ENCODE measurements around the gene MCM3AP. TPM values are rescaled to one million over a fixed set of nuclear protein-coding genes. Genes with fewer than 3 reads are reported as not detected.

The MCM3AP gene
- total and polyA plus RNA-seq, 9 of the 15 experiments (the other 6 are each of a cell fraction or from before 2014, with no cell fraction given), result 6.5 to 179 (median 69.6) TPM

- TF ChIP-seq YY1 (IDR thresholded peaks at IDR 0.05; ENCODE audit: borderline replicate concordance in 1 of 3, control insufficient read depth in 1 of 3, extremely low read depth in 1 of 3, insufficient read depth in 3 of 3, insufficient read length in 1 of 3, insufficient replicate concordance in 2 of 3, low read depth in 1 of 3, low read length in 2 of 3), result peak in 1 of 3 experiments; percentile 23
- TF ChIP-seq TEAD4 (IDR thresholded peaks at IDR 0.05; ENCODE audit: low read length), result peak; percentile 61
- TF ChIP-seq TEAD4 (CRISPR knock-in tag; IDR thresholded peaks at IDR 0.05; ENCODE audit: borderline replicate concordance), result no peak
- no peak for TF ChIP-seq ZNF143 (CRISPR knock-in tag; IDR thresholded peaks at IDR 0.05)
- no peak for TF ChIP-seq ELK3 (CRISPR knock-in tag; IDR thresholded peaks at IDR 0.05)
- TF ChIP-seq MNT (conservative IDR thresholded peaks at IDR 0.05), result peak in 1 of 2 experiments; percentile 39; a peak in 1 of 4 replicates
- no peak for TF ChIP-seq TAF9B (IDR thresholded peaks at IDR 0.05; ENCODE audit: partially characterized antibody)
- peak; percentile 44; the same call in 1 of the 2 replicates for TF ChIP-seq CREB3L1 (IDR thresholded peaks at IDR 0.05; ENCODE audit: borderline replicate concordance, low read depth)
- no peak for TF ChIP-seq BACH1 (tag; IDR thresholded peaks at IDR 0.05)
- no peak for TF ChIP-seq CHAMP1 (IDR thresholded peaks at IDR 0.05)
- no peak for TF ChIP-seq BRF1 (IDR thresholded peaks at IDR 0.05; ENCODE audit: borderline replicate concordance, extremely low read depth, insufficient read length)
- no peak for TF ChIP-seq ZNF398 (CRISPR knock-in tag; IDR thresholded peaks at IDR 0.05)
Observed at GRCh38 chr21:46294647-46295176, 9.3 kb upstream of the MCM3AP start (continued).

Measured in K562 (cell line).